GM18907 (cell line): Measurements from ENCODE around the gene RBM22.

ENCODE experiments used
- ATAC-seq: cut with Tn5 transposase; IDR thresholded peaks from one replicate; pipeline ENCODE4 v1.9.1; 2021; ENCODE audit warnings: mild to moderate bottlenecking, moderate library complexity; ENCODE audit not compliant: unreplicated experiment

Gene RBM22

DNA sequence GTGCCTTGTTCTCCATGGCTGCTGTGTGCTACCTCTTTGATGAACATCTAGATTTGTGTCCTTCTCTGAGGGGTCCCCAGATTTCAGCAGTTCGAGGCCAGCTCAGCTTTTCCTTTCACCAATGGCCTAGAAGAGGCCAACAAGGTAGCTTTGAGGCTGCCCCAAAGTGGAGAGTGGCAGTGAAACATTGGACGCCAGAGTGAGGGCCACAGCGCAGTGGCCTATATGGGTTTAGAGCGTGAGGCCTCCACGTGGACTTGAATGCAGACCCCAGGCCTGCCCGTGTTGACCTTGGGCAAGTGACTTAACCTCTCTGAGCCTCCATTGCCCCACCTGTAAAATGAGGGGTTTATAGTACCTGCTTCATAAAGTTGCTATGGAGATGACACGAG, 28.0 kb downstream of the RBM22 start:
- ATAC-seq, result no peak

DNA sequence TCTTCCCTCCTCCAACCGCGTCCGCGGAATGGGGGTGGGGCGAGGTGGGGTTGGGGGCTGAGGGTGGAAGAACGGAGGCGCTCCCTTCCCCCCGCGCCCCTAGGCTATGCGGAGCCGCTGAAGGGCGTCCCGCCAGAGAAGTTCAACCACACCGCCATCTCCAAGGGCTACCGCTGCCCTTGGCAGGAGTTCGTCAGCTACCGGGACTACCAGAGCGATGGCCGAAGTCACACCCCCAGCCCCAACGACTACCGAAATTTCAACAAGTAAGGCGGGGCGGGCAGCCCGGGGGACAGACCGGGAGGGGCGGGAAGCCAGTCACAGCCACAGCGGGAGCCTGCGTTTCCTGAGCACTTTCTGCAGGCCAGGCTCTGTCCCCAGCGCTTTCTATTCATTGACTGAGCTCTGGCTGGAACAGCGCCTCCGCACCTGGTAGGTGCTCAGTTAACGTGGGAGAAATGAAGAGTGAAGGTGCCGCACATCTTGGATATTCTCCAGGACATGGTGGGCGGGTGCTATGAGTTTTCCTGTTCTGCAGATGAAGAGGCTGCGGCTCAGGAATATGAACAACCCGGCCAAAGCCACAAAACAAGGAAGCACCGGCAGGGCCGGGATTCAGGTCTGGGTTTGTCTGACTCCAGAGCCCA, 28.5 kb downstream of the RBM22 start:
- no peak for ATAC-seq

DNA sequence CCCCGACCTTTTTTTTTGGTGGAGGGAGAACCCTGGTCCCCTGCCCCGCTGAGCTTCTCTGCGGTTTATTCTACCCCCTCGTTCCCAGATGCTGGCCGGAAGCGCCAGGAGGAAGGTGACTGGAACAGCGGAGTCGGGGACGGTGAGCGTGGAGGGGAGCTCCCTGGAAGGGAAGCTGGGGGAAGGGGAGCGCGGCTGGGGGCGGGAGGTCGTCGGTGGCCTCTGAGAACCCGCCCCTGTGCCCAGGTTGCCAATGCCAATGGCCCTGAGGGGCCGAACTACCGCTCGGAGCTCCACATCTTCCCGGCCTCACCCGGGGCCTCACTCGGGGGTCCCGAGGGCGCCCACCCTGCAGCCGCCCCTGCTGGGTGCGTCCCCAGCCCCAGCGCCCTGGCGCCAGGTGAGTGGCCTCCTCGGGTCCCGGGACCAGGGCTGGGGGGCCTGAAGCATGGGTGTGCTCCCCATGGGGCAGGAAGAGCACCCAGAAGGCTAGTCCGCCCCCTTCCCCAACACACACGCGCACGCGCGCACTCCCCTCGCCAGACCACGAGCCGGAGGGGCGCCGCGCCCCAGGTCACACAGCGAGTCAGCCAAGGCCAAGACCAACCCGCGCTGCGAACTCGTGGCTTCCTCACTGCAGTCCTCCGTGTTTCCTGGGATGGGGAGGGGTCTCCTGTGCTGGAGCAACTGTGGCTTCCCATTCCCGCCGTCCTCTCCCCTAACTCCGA, 29.2 kb downstream of the RBM22 start:
- ATAC-seq, result no peak

DNA sequence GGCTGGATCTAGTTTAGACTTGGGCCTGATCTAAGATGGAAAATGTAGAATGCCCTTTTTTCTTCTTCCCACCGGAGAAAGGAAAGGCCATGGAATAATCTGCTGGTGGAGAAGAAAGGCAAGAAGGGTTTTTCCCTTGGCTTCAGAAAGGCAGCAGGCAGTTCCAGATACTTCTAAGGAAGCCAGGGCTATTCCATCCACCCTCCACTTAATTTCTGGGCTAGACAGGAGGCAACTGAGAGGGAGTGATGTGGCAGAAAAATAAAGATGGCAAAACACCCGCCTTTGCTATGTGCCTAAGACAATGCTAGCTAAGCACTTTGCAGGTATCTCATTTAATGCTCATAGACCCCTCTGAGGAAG, 29.9 kb downstream of the RBM22 start:
- ATAC-seq, result no peak

DNA sequence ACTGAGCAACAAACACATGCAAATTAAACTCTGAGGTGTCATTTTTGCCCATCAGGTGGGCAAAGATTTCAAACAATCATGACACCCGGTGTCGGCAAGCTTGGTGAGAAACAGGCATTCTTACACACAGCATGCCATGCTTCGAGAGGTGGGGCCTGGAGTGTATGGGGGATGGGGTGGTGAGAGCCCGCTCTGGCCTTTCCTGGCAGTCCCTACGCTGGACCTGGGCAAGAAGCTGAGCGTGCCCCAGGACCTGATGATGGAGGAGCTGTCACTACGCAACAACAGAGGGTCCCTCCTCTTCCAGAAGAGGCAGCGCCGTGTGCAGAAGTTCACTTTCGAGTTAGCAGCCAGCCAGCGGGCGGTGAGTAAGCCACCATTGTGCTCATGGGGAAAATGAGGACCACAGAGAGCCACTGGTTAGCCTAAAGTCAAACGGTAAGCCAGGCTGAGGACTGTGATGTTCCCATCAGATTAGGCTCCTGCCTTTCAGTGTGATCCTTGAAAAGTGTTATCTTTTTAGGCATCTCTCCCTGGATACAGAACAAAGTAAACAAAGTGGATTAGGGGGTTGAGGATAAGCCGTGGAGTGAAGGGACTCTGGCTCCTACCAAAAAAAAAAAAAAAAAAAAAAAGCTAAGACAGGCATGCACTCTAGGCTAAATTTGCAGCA, 30.5 kb downstream of the RBM22 start:
- ATAC-seq, result no peak

DNA sequence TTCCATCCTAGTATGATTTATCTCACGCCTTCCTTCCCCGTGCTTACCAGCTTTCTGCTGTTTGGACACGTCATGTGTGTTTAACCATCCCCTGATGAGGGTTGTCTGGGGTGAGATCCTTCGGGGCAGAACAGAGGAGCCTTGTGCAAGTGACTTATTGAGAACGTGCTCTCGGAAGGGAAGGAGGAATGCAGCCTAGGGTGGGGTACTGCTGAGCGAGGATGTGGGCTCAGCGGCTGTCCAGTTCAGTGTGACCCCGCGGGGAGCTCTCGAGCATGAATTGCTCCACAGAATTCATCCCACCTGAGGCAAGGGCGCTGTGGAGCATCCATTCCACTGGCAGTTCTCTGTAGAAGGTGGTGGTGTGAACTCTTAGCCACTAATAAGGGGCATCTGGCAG, 35.8 kb downstream of the RBM22 start:
- ATAC-seq, result no peak

DNA sequence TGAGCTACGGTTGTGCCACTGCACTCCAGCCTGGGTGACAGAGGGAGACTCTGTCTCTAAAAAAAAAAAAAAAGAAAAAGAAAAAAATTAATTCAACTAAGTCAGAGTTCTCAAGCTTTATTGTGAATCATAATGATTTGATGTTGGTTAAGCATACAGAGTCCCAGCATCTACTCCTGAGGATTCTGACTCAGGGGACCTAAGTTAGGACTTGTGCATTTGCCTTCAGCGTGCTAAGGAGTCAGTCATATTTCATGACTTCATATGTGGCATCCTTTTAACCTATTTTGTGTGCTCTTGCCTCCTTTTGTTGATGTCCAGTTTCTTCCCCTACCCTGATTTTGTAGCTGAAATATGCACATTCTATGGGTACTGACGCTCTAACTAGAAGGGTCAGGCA, 36.9 kb downstream of the RBM22 start:
- ATAC-seq, result no peak

GRCh38 chr5:150662731-150663516, 37.9 kb downstream of the RBM22 start:
- no peak for ATAC-seq

DNA sequence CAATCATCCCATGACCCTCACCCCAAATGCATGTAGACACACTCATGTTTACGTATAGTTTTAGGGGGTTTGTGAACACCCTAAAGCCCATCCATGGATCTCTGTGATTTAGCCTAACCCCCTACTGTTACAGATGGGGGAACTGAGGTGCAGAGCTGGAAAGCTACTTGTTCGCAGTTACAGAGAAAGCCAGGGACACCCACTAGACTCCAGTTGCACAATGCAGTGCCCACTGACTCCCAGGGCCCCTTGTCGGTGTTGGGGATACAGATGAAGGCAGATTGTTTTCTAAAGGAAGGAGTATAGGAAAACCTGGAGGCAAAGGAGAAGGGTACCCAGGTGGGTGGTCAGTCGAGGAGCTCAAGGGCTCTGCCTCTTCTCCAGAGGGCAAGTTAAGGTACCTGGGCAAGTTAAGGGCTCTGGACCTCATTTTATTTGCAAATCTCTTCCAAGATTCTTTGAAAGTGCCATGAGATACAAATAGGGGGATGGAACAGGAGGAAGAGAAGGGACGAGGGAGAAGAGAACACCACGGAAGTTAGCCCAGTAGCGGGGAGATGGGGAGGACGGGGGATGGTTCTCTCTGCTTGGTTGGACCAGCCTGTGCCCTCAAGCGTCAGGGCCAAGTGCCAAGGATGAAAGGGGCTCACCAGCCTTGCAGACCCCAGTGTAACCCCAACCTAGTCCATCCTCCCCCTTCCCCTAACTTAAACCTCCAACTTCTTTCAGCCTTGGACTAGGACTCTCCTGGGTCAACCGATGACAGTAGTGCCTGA, 38.9 kb downstream of the RBM22 start:
- no peak for ATAC-seq

DNA sequence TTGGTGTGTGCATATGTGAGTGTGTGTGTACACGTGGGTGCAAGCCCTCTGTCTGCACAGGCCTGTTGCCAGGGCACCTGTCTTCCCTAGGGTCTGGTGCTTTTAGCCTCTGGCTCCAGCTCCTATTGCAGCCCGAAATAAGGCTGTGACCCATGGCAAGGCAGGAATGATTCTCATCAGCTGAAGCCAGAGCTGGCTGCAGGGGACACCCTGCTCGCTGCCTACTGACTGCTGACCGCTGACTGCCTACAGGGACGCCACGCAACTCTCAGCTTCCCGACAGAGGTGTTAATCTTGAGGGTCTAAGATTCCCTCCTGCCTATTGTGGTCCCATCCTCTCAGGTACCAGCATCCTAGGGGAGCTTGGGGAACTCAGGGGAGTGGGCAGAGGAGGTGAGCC, 39.8 kb downstream of the RBM22 start, which contains the start of gene MYOZ3:
Gene MYOZ3 (plus strand): TSS at position 166 of the 400 bp plus-strand sequence. CDS start 1,691 bp downstream, outside the sequence.
- ATAC-seq, result no peak

DNA sequence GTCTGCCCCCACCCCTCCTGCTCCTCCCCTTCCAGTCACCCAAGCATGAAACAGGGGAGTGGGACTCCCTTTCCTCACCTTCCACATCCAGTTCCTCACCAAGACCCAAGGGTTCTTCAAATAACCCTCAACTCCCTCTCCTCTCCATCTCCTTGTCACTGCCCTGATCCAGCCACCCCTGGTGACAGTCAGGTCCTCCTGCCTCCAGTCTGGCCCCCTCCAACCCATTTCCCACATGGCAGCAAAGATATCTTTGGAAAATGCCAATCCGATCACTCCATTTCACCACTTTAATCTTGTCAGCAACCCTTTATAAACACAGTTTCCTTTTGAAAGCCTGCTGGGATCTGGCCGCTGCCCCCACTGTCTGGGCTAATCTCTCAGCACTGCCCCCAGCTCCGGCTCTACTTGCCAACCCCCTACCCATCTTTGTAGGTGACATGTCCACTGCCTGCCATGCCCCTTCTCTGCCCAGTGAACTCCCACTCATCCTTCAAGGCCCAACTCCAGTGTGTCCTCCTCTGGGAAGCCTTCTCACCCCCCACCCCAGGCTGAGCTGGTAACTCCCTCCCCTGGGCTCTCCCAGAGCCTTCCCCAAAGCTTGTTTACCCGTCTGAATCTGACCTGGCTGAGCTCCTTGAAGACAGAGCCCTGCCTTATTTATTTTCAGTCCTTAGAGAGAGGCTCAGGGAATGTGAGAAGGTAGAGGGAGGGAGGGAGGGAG, 40.6 kb downstream of the RBM22 start:
- ATAC-seq, result no peak

GRCh38 chr5:150659360-150660107, 41.3 kb downstream of the RBM22 start:
- no peak for ATAC-seq

GRCh38 chr5:150658699-150659265, 42.1 kb downstream of the RBM22 start:
- ATAC-seq, result no peak

DNA sequence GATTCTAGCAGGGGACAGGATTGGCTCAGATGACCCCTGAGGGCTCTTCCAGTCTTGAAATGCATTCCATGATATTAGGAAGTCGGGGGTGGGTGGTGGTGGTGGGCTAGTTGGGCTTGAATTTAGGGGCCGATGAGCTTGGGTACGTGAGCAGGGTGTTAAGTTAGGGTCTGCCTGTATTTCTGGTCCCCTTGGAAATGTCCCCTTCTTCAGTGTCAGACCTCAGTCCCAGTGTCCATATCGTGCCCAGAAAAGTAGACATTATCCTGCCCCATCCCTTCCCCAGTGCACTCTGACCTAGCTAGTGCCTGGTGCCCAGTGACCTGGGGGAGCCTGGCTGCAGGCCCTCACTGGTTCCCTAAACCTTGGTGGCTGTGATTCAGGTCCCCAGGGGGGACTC, 42.7 kb downstream of the RBM22 start:
- no peak for ATAC-seq

DNA sequence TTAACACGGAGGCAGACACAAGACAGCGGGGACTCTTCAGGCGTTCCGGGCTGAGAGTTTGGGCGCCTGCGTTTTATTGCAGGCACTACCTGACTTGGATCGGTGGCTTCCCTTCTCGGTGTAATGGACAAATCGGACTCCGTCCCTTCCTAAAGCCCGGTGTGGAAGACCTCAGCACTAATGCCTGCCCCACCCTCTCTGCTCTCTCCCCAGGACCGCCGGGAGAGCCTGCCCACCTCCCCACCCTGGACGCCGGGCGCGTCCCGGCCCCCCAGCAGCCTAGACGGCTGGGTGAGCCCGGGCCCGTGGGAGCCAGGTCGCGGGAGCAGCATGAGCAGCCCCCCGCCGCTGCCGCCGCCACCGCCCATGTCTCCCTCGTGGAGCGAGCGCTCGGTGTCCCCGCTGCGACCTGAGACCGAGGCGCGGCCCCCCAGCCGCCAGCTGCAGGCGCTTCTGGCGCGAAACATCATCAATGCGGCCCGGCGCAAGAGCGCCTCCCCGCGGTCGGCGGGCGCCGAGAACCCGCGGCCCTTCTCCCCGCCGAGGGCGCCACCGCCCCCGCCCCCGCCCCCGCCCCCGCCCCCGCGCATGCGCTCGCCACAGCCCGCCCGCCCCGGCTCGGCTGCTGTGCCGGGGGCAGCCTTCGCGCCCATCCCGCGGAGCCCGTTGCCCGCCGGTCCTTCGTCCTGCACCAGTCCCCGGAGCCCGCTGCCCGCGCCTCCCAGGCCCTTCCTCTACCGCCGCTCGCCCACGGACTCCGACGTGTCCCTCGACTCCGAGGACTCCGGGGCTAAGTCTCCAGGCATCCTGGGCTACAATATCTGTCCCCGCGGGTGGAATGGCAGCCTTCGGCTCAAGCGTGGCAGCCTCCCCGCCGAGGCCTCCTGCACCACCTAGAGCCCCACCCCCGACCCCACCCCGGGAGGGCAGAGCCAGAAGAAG, 44.4 kb downstream of the RBM22 start:
- ATAC-seq, result peak; percentile 77

- ATAC-seq, result no peak
Measured at GRCh38 chr5:150655221-150655620, 45.6 kb downstream of the RBM22 start.

- ATAC-seq, result no peak
Measured at GRCh38 chr5:150653762-150654556, 46.9 kb downstream of the RBM22 start.
